SK-N-MC (cell line): Measurements from ENCODE around the gene TMIE.

Experiments used
- DNase-seq: peaks from one replicate; pipeline ENCODE4 v3.0.0-alpha.2; 2011; ENCODE audit warnings: low read depth, low spot score
- H3K27ac ChIP-seq: fragments of 200-600 bp; sonication (generic); 2 replicates; pipeline ENCODE4 v1.5.1; 2016; ENCODE audit warnings: mixed run types
- H3K36me3 ChIP-seq: fragments of 200-600 bp; sonication (generic); 2 replicates; pipeline ENCODE4 v1.6.1; 2017; ENCODE audit warnings: antibody characterized with exemption, low read length, mixed read lengths; ENCODE audit not compliant: insufficient read depth
- H3K4me3 ChIP-seq: fragments of 200-600 bp; sonication (generic); 2 replicates; pipeline ENCODE4 v1.5.1; 2016
- H3K9ac ChIP-seq: fragments of 200-600 bp; sonication (generic); 2 replicates; pipeline ENCODE4 v1.8.0; 2017; ENCODE audit warnings: mixed run types, mixed read lengths; ENCODE audit not compliant: insufficient read length
- H3K9me3 ChIP-seq: fragments of 200-600 bp; sonication (generic); 2 replicates; pipeline ENCODE4 v1.6.1; 2017; ENCODE audit warnings: low read depth, mild to moderate bottlenecking, antibody characterized with exemption, low read length, moderate library complexity, mixed read lengths
- EZH2 ChIP-seq: fragments of 200-600 bp; sonication (generic); IDR thresholded peaks from one replicate; pipeline ENCODE4 v1.6.1; 2017; ENCODE audit warnings: antibody characterized with exemption
- FOXP2 ChIP-seq: optimal IDR thresholded peaks from 2 replicates; pipeline ENCODE3; 2011; ENCODE audit warnings: mild to moderate bottlenecking, moderate library complexity; ENCODE audit not compliant: insufficient read depth; ENCODE audit errors: extremely low read length, control extremely low read depth
- POLR2AphosphoS5 ChIP-seq: IDR thresholded peaks from 2 replicates; pipeline ENCODE4 v1.6.1; 2012; ENCODE audit warnings: mild to moderate bottlenecking, low read depth, low read length, borderline replicate concordance

TMIE gene

GRCh38 chr3:46680298-46680826 is 20.8 kb upstream of the TMIE start:
- no peak for TF ChIP-seq EZH2
- TF ChIP-seq POLR2AphosphoS5 = no peak
- TF ChIP-seq FOXP2 = no peak
- Histone ChIP-seq H3K27ac (no peak overlapping the region), H3K4me3 (no peak overlapping the region), H3K9ac (no peak overlapping the region), H3K9me3 (no peaks in the 10 kb centered on the region), H3K36me3 (no peaks in the 10 kb centered on the region)
- no peak for DNase-seq

- TF ChIP-seq EZH2 (no peak), FOXP2 (no peak), POLR2AphosphoS5 (no peak)
- Histone ChIP-seq H3K9me3 (no peaks in the 10 kb centered on the region), H3K36me3 (no peaks in the 10 kb centered on the region), H3K27ac (no peak overlapping the region), H3K4me3 (no peak overlapping the region), H3K9ac (no peak overlapping the region)
- no peak for DNase-seq
Measured at GRCh38 chr3:46681387-46681786, 19.8 kb upstream of the TMIE start.

GRCh38 chr3:46681856-46682540 is 19.2 kb upstream of the TMIE start:
- Histone ChIP-seq H3K9me3 (no peaks in the 10 kb centered on the region), H3K36me3 (no peaks in the 10 kb centered on the region), H3K4me3 (no peak overlapping the region), H3K27ac (no peak overlapping the region), H3K9ac (no peak overlapping the region)
- no peak for TF ChIP-seq POLR2AphosphoS5
- TF ChIP-seq EZH2 = no peak
- no peak for TF ChIP-seq FOXP2
- DNase-seq = no peak

GRCh38 chr3:46682974-46683373 is 18.2 kb upstream of the TMIE start:
- no peak for DNase-seq
- Histone ChIP-seq H3K9ac (no peak overlapping the region), H3K27ac (no peak overlapping the region), H3K36me3 (no peaks in the 10 kb centered on the region), H3K4me3 (no peak overlapping the region), H3K9me3 (no peaks in the 10 kb centered on the region)
- TF ChIP-seq FOXP2 (no peak), EZH2 (no peak), POLR2AphosphoS5 (no peak)

DNA sequence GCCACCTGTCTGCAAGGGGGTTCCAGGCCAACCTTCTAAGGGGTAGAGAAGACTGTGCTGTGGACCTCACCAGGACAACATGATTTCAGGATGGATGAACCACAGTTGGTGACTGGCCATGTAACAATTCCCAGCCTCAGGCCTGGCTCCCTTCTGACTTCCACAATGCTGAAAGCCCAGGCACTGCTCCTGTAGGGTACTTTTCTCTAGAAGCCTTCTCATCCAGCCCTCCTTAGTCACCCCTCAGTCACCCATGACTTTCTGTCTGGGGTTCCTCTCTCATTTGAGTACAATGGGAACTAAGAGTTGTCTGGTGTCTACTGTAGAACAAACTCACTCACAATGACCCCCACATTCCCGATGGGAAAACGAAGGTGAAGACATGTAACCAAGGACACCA is 16.3 kb upstream of the TMIE start:
- no peaks in the 10 kb centered on the region for H3K9me3 ChIP-seq
- H3K9ac ChIP-seq = no peak overlapping the region
- H3K27ac ChIP-seq = no peak overlapping the region
- no peak for TF ChIP-seq EZH2
- TF ChIP-seq FOXP2 = no peak
- no peak for TF ChIP-seq POLR2AphosphoS5
- H3K4me3 ChIP-seq = no peak overlapping the region
- DNase-seq = no peak
- H3K36me3 ChIP-seq = no peaks in the 10 kb centered on the region

- Histone ChIP-seq H3K4me3 (no peak overlapping the region), H3K9me3 (no peaks in the 10 kb centered on the region), H3K27ac (no peak overlapping the region), H3K9ac (no peak overlapping the region), H3K36me3 (no peaks in the 10 kb centered on the region)
- no peak for DNase-seq
- TF ChIP-seq EZH2 (no peak), POLR2AphosphoS5 (no peak), FOXP2 (no peak)
Measured at GRCh38 chr3:46685446-46685845, 15.7 kb upstream of the TMIE start.

GRCh38 chr3:46690798-46691197 is 10.4 kb upstream of the TMIE start:
- no peak for DNase-seq
- Histone ChIP-seq H3K27ac (no peak overlapping the region), H3K9me3 (no peaks in the 10 kb centered on the region), H3K4me3 (no peak overlapping the region), H3K9ac (no peak overlapping the region), H3K36me3 (no peaks in the 10 kb centered on the region)
- TF ChIP-seq POLR2AphosphoS5 (no peak), EZH2 (no peak), FOXP2 (no peak)

DNA sequence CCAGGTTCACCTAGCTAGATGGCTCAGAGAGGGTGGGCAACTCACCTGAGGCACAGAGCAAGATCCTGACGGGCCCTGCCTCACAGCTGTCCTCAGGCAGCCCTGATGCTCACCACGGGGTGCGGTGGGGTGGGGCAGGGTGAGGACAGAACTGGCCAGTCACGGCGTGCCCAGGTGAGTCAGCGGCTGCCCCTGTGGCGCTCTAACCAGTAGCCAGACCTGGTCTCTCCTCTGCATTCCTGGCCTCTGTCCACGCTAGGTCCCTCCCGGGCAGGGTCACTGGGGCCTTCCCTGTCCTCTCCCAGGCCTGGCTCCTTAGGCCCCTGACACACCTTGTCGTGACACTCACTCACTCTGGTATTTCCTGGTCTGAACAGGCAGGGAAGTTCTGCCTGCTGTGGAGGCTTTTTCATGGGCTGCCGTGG is 8.6 kb upstream of the TMIE start:
- TF ChIP-seq EZH2 = no peak
- TF ChIP-seq FOXP2 = no peak
- TF ChIP-seq POLR2AphosphoS5 = no peak
- H3K36me3 ChIP-seq = no peaks in the 10 kb centered on the region
- DNase-seq = no peak
- H3K27ac ChIP-seq = no peak overlapping the region
- H3K9me3 ChIP-seq = no peaks in the 10 kb centered on the region
- H3K4me3 ChIP-seq = no peak overlapping the region
- H3K9ac ChIP-seq = no peak overlapping the region
